Mucosa of stomach (tissue), 1 donor: ENCODE measurements around the gene GDF15.
"Not testable (repeated sequence)": the region's sequence is repeated elsewhere in the genome, so short reads cannot be mapped to it uniquely, and the experiment has no call there.

Experiments
- H3K27me3 ChIP-seq: one replicate; pipeline ENCODE4 v1.7.0; 2013; ENCODE audit warnings: mild to moderate bottlenecking, low read length; ENCODE audit not compliant: control insufficient read depth, insufficient read depth
- H3K36me3 ChIP-seq: one replicate; pipeline ENCODE4 v1.7.0; 2013; ENCODE audit warnings: low read length; ENCODE audit not compliant: control insufficient read depth, insufficient read depth
- H3K4me1 ChIP-seq: one replicate; pipeline ENCODE4 v1.7.0; 2013; ENCODE audit warnings: mild to moderate bottlenecking, low read length; ENCODE audit not compliant: control insufficient read depth, insufficient read depth
- H3K4me3 ChIP-seq: one replicate; pipeline ENCODE4 v1.7.0; 2013; ENCODE audit warnings: low read length
- H3K9ac ChIP-seq: one replicate; pipeline ENCODE4 v1.7.0; 2013; ENCODE audit warnings: mild to moderate bottlenecking, low read length, moderate library complexity
- H3K9me3 ChIP-seq: one replicate; pipeline ENCODE4 v1.7.0; 2013; ENCODE audit warnings: mild to moderate bottlenecking, low read length, moderate library complexity; ENCODE audit not compliant: control insufficient read depth
- donor health status: Pancreatic carcinoma.

GDF15 gene

DNA sequence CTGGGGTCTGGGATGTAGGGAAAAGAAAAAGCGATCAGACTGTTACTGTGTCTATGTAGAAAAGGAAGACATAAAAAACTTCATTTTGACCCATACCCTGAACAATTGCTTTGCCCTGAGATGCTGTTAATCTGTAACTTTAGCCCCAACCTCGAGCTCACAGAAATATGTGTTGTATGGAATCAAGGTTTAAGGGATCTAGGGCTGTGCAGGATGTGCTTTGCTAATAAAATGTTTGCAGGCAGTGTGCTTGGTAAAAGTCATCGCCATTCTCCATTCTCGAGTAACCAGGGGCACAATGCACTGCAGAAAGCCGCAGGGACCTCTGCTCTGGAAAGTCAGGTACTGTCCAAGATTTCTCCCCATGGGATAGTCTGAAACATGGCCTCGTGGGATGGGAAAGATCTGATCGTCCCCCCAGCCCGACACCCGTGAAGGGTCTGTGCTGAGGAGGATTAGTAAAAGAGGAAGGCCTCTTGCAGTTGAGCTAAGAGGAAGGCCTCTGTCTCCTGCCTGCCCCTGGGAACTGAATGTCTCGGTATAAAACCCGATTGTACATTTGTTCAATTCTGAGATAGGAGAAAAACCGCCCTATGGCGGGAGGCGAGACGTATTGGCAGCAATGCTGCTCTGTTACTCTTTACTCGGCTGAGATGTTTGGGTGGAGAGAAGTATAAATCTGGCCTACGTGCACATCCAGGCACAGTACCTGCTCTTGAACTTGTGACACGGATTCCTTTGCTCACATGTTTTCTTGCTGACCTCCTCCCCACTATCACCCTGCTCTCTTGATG is 16.7 kb downstream of the GDF15 start:
- H3K4me3 ChIP-seq, H3K27me3 ChIP-seq, H3K9me3 ChIP-seq, H3K4me1 ChIP-seq, H3K36me3 ChIP-seq, H3K9ac ChIP-seq: not testable (repeated sequence)

DNA sequence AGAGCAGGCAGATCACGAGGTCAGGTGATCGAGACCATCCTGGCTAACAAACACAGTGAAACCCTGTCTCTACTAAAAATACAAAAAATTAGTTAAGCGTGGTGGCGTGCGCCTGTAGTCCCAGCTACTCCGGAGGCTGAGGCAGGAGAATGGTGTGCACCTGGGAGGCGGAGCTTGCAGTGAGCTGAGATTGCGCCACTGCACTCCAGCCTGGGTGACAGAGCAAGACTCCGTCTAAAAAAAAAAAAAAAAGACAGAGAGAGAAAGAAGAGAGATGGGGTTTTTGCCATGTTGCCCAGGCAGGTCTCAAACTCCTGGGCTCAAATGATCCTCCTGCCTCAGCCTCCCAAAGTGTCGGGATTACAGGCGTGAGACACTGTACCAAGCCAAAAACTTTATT is 19.8 kb downstream of the GDF15 start:
- not testable (repeated sequence) for H3K27me3 ChIP-seq, H3K9me3 ChIP-seq, H3K4me3 ChIP-seq, H3K36me3 ChIP-seq, H3K4me1 ChIP-seq, H3K9ac ChIP-seq

- H3K36me3 ChIP-seq = no peaks in the 10 kb centered on the region
- no peaks in the 10 kb centered on the region for H3K27me3 ChIP-seq
- H3K4me3 ChIP-seq = no peak overlapping the region
- no peaks in the 10 kb centered on the region for H3K4me1 ChIP-seq
- no peaks in the 10 kb centered on the region for H3K9me3 ChIP-seq
- no peak overlapping the region for H3K9ac ChIP-seq
These were observed 20.8 kb downstream of the GDF15 start for GRCh38 chr19:18406749-18407148.

DNA sequence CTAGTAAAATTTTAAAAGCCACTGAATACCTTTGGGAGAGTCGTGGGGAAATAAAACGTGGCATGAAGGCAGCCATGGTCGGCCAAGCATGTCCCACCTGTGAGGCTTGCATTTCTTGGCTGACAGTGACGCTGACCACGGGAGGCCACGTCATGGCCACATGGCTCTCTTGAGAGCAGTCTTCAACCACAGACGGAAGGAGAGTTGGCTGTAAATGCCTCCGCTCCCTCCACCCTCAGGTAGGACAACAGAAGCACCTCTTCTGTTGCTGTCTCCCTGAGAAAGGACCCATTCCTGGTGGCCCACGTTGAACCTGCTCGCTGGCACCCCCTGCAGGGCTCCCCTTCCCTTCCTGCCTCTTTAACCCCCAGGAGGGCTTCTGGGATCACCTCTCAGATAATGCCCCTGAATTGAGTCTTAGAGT is 22.1 kb downstream of the GDF15 start:
- Histone ChIP-seq H3K36me3 (no peaks in the 10 kb centered on the region), H3K9me3 (no peaks in the 10 kb centered on the region), H3K4me3 (no peak overlapping the region), H3K27me3 (no peaks in the 10 kb centered on the region), H3K9ac (no peak overlapping the region), H3K4me1 (no peaks in the 10 kb centered on the region)

DNA sequence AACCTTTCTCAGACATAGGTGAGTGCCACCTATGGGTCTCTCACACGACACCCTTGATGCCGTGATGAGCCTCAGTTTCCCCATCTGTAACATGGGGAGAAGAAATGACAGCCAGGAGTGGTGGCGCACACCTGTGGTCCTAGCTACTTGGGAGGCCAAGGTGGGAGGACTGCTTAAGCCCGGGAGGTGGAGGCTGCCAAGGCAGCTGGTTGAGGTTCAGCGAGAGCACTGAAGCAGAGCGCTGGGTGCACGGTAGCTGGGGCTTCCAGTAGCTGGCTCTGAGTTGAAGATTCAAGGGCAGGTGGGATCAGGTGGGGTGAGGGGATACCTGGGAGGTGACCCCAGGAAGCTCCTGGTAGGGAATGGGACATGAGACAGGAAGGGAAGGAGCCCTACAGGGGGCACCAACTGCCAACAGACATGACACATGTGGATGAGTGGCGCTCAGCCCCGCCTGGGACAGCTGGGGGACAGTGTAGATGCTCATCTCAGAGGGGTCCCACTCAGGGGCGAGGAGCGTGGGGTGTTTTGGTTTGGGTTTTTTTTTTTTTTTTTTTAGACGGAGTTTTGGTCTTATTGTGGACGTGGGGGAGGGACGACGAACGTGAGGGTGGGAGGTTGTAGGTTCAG is 26.8 kb downstream of the GDF15 start:
- Histone ChIP-seq H3K27me3 (peaks cover 5% of the 10 kb centered on the region), H3K36me3 (no peaks in the 10 kb centered on the region), H3K9ac (no peak overlapping the region), H3K9me3 (no peaks in the 10 kb centered on the region), H3K4me3 (no peak overlapping the region), H3K4me1 (peaks cover 37% of the 10 kb centered on the region)

DNA sequence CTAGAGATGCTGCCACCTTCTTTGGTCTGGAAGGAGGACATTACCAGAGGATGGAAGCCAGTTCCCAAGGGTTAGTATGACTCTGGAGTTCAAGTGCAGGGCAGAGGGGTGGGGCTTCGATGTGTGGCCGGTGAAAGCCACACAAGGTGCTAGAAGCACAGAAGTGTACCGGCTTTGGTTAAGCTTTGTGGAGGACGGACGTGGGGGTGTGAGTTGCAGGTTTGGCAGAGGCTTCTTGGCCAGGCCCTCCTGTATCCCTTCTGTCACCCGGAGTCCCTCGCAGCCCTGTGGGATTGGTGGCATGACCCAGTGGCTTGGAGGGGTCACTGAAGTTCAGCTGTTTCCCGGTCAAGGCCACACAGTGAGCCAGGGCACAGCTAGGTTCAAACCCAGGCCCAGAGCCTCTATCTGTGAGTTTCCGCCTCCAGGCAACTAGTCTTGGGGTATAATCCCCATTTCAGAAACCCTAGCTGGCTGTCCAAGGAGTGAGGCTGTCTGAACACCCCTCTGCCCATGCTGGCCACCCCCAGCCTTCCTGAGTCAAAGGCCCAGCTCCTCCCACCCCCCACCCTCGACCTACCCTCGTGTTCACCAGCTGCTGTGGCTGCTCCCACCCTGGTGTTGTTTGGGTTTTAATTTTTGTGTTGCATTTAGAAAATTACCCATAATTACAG is 28.7 kb downstream of the GDF15 start:
- H3K27me3 ChIP-seq = peaks cover 14% of the 10 kb centered on the region
- peak overlapping the region; percentile 43 for H3K9ac ChIP-seq
- H3K4me3 ChIP-seq = no peak overlapping the region
- peaks cover 51% of the 10 kb centered on the region for H3K4me1 ChIP-seq
- no peaks in the 10 kb centered on the region for H3K36me3 ChIP-seq
- H3K9me3 ChIP-seq = no peaks in the 10 kb centered on the region

- Histone ChIP-seq H3K9me3 (no peaks in the 10 kb centered on the region), H3K36me3 (no peaks in the 10 kb centered on the region), H3K4me3 (no peak overlapping the region), H3K27me3 (peaks cover 14% of the 10 kb centered on the region), H3K9ac (peak overlapping the region; percentile 43), H3K4me1 (peaks cover 51% of the 10 kb centered on the region)
These were observed 29.4 kb downstream of the GDF15 start for GRCh38 chr19:18415178-18415867.

DNA sequence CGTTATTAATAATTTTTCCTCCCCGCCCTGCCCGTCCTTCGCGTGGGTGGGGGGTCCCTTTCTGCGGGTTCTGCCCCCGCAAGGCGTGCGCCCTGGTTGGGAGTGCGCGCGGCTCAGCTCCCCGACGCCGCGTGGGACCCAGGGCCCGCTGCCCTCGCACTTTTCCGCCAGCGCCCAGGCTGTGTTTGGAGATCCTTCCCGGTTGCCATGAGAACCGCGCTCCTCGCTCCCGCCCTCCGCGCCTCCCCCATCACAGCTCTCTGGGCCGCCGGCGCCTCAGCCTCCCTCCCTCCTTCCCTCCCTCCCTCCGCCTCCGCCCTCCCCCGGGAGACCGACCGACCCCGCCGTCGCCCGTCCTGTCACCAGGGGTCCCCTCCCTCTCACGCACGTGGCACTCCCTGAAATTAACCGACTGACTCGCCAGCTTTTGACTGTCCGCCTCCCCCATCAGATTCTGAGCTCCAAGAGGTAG is 30.9 kb downstream of the GDF15 start:
- Histone ChIP-seq H3K4me3 (peak overlapping the region; percentile 32), H3K4me1 (peaks cover 65% of the 10 kb centered on the region), H3K36me3 (no peaks in the 10 kb centered on the region), H3K27me3 (peaks cover 14% of the 10 kb centered on the region), H3K9me3 (no peaks in the 10 kb centered on the region), H3K9ac (peak overlapping the region; percentile 62)

GRCh38 chr19:18417250-18418028 is 31.5 kb downstream of the GDF15 start:
- H3K9ac ChIP-seq = peak overlapping the region; percentile 45

DNA sequence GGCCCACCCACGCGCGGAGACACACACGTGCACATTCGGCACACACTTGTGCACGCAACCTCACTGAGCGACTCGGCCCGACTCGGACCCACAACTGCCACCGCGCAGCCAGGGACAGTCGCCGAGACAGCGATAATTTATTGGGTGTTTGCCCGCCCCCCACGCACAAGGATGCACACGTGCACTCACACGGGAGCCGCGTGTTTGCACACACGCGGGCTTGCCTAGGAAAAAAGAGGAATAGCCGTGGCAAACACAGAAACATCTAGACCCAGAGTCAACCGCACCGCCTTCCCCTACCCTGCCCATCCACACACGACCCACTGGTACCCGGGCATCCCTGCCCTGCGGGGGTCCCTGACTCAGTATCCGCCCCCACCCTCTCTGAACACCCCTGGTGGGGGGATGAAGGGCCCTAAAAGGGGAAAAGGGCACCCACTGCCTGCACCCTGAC is 32.1 kb downstream of the GDF15 start:
- Histone ChIP-seq H3K27me3 (peaks cover 14% of the 10 kb centered on the region), H3K9ac (peak overlapping the region; percentile 45), H3K36me3 (no peaks in the 10 kb centered on the region), H3K4me1 (peaks cover 71% of the 10 kb centered on the region), H3K9me3 (no peaks in the 10 kb centered on the region), H3K4me3 (no peak overlapping the region)

More at GRCh38 chr19:18417250-18418028, 31.5 kb downstream of the GDF15 start:
- Histone ChIP-seq H3K4me3 (peak overlapping the region; percentile 32), H3K27me3 (peaks cover 14% of the 10 kb centered on the region), H3K4me1 (peaks cover 65% of the 10 kb centered on the region), H3K36me3 (no peaks in the 10 kb centered on the region), H3K9me3 (no peaks in the 10 kb centered on the region)

- peaks cover 14% of the 10 kb centered on the region for H3K27me3 ChIP-seq
- H3K9me3 ChIP-seq = no peaks in the 10 kb centered on the region
- H3K36me3 ChIP-seq = no peaks in the 10 kb centered on the region
- H3K9ac ChIP-seq = peak overlapping the region; percentile 23
- H3K4me3 ChIP-seq = peak overlapping the region; percentile 51
- peaks cover 77% of the 10 kb centered on the region for H3K4me1 ChIP-seq
These were observed 32.7 kb downstream of the GDF15 start for GRCh38 chr19:18418483-18419194.
